ENCODE data around the gene MAD1L1.
A peak's percentile ranks its signal among the peaks of the same experiment; 100 is the strongest.

Gene MAD1L1

DNA sequence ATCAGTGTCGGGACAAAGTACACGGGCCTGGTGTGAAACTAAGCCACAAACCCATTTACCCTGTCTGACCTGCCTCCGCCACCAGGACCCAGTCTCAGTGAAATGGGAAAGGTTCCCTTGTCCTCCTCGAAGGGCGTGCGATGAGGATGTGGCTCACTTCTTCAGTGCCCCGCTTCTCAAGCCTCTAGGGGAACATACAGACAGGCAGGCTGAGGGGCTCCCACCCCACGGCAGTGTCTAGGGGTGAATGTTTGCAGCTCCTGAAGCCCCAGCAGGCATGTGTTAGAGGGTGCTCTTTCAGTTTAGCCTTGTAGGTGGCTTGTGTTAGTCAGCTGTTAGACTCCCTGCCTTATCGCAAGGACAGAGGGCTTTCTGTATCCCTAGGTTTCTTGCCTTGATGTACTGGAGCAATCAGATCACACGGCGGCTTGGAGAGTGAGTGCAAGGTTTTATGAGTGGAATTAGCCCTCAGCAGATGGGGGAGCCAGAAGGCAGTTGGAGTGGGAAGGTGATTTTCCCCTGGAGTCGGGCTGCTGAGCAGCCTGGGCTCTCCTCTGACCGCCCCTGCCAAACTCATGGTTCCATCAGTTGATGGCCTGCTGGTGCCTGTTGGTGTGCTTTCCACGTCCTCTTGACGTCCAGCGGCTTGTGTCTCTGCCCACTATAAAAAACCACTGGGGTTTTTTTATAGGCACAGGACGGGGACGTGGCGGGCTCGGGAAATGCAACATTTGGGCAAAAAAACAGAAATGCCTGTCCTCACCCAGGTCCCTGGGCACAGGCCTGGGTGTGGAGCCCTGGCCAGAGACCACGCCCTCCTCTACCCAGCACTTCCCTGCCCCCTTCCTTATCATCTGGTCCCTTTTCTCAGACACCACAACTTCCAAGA lies 10.0 kb upstream of the MAD1L1 start:
- 0 out of 2 replicates have a peak, but pooled peaks cover 2% of the 10 kb centered on the region for H3K36me3 ChIP-seq (ENCODE audit: insufficient read depth, low read length)
- H3K9ac ChIP-seq (ENCODE audit: low read depth, low read length): peak overlapping the region; percentile 81
- peaks cover 5% of the 10 kb centered on the region; the same call in 1 of the 2 replicates for H3K4me1 ChIP-seq (ENCODE audit: insufficient read depth, low read length)
- no peaks in the 10 kb centered on the region for H3K9me3 ChIP-seq (ENCODE audit: control insufficient read depth, insufficient read depth, low read length)

DNA sequence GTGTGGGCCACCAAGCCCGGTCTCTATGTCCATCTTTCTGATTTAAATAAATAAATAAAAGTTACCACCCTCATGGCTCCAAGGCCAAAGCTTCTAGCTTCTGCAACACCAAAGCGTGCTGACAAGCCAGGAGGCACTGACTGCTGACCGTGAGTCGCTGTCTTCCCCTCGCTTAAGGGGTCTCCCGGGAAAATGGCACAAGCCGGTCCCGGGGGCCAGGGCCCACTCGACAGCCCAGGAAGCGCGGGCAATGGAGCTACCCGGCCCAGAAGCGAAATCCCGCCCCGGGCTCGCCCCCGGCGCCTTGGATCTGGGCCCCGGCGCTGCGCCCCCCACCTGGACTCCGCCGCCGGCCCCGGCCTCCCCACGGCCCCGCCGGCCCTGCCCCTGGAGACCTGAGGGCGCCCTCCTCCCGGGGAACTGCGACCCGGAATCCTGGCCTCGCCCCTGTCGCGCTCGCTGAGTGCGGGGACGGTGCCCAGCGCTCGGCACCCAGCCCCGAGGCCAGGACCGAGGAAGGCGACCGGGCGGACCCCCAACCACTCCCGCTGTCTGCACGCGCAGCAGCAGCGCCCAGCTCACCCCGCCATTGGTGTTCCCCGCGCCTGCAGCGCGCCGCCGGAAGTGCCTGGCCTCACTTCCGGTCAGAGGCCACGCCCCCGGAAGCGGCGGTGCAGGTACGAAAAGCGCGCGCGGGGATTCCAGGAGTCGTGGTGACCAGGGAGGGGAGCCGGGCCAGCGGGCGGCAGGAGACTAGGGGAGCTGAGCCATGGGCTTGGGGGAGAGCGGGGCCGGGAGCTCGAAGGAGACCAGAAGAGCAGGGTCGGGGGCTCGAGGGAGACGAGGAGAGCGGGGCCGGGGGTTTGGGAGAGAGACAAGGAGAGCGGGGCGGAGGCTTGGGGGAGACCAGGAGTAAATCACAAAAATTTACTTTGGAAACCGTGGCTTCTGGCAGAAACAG lies 9.1 kb upstream of the MAD1L1 start, which contains the start of the genes MRM2 and NUDT1:
Gene MRM2 (minus strand): TSS at position 626 of the 961 bp plus-strand sequence. CDS start 36 bp downstream, at position 590.
Gene NUDT1 (plus strand): TSS at position 647 of the 961 bp plus-strand sequence. CDS start 2,349 bp downstream, outside the sequence.
- Histone ChIP-seq H3K4me1 (ENCODE audit: insufficient read depth, low read length) (peaks cover 5% of the 10 kb centered on the region; the same call in 1 of the 2 replicates), H3K36me3 (ENCODE audit: insufficient read depth, low read length) (peaks cover 9% of the 10 kb centered on the region), H3K9me3 (ENCODE audit: control insufficient read depth, insufficient read depth, low read length) (no peaks in the 10 kb centered on the region), H3K9ac (ENCODE audit: low read depth, low read length) (peak within 1 kb of the TSS; percentile 81)

DNA sequence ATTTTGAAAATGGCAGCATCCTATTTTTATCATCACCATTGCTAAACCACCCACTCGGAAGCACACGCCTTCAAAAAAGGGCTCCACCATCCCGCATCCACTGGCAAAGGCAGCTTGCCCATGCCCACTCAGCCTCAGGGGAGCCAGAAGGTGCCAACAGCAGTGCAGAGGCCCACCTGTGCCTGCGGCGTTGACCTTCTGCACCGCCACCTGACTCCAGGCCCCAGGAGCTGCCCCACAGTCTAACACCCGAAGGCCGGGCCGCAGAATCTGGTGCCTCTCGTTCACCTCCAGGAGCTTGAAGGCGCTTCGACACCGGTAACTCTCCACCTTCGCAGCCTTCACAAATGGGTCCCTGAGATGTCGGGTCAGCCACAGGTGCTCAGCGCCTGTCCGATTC lies 6.5 kb upstream of the MAD1L1 start:
- no peaks in the 10 kb centered on the region for H3K9me3 ChIP-seq (ENCODE audit: control insufficient read depth, insufficient read depth, low read length)
- no peak overlapping the region for H3K9ac ChIP-seq (ENCODE audit: low read depth, low read length)
- peaks cover 6% of the 10 kb centered on the region for H3K4me1 ChIP-seq (ENCODE audit: insufficient read depth, low read length)
- peaks cover 20% of the 10 kb centered on the region for H3K36me3 ChIP-seq (ENCODE audit: insufficient read depth, low read length)

DNA sequence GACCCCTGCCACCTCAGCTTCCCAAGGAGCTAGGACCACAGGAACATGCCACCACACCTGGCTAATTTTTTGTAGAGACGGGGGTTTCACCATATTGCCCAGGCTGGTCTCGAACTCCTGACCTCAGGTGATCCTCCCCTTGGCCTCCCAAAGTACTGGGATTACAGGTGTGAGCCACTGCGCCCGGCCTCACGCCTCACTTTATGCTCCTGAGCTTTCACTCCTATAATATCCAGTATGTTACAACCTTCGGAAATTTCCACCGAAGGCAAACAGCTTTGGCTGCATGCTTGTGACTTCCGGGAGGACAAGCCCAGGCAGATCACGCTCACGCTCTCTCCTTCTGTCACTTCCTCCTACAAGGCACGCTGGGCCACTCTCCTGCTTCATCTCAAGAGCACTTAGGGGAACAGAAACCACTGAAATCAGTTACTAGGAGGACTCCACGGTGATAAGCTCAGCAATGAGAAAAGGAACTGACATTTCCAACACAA lies 4.4 kb upstream of the MAD1L1 start:
- Histone ChIP-seq H3K9me3 (ENCODE audit: control insufficient read depth, insufficient read depth, low read length) (no peaks in the 10 kb centered on the region), H3K36me3 (ENCODE audit: insufficient read depth, low read length) (peaks cover 20% of the 10 kb centered on the region), H3K4me1 (ENCODE audit: insufficient read depth, low read length) (peaks cover 4% of the 10 kb centered on the region; the same call in 1 of the 2 replicates), H3K9ac (ENCODE audit: low read depth, low read length) (no peak overlapping the region)

DNA sequence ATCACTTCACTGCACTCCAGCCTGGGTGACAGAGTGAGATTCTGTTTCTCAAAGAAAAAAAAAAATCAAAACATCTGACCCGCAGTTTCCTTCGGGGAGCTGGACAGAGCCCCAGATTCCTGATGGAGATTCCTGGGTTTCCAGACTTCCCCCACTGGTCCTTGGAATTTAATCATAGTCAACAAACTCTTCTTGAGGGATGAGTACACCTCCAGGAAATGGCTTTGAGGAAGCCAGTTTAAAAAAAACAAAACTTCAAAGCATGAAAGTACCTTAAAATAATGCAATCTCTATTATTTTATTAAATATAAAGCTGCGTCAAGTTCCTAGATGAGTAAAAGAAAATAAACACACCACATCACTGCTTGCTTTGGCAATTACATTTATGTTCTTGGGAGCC lies 1.2 kb upstream of the MAD1L1 start:
- H3K9ac ChIP-seq (ENCODE audit: low read depth, low read length): no peak overlapping the region; the same call in 1 of the 2 replicates
- peaks cover 22% of the 10 kb centered on the region for H3K36me3 ChIP-seq (ENCODE audit: insufficient read depth, low read length)
- H3K9me3 ChIP-seq (ENCODE audit: control insufficient read depth, insufficient read depth, low read length): no peaks in the 10 kb centered on the region
- H3K4me1 ChIP-seq (ENCODE audit: insufficient read depth, low read length): peaks cover 4% of the 10 kb centered on the region

DNA sequence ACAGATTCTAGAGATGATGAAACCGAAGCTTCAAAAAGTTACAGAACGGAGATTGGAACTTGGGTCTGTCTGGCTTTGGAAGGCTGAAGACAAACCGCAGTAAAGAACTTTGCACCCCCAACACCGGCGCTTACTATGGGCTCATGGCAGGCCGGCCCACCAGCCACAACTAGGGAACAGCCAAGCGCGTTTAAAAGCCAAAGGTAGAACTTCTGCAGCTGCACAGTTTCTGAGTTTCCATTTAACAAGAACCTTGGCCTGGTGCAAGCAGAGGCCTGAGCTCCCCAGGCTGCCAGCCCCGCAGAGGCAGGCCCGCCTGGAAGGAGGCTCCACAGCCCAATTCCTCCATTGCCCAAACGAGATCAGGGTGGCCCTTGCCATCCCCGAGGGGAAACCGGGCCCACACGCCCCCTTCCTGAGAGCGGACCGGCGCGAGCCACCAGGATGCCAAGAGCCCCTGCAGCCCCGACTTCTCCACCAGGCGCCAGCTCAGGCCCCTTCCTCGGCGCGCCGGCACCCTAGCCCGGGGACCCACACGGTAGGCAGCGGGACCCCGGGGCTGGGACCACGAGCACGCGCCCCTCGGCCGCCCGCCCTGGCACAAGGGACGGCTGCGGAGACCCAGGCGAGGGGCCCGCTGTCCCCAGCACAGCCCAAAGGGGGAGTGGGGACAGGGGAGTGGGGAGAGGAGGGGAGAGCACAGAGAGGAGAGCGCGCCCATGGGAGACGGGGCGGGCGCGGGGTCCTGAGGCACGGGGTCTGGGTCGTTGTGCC lies 566 bp downstream of the MAD1L1 start:
- H3K9ac ChIP-seq (ENCODE audit: low read depth, low read length): peak overlapping the region; percentile 98
- no peaks in the 10 kb centered on the region for H3K9me3 ChIP-seq (ENCODE audit: control insufficient read depth, insufficient read depth, low read length)
- peaks cover 4% of the 10 kb centered on the region for H3K4me1 ChIP-seq (ENCODE audit: insufficient read depth, low read length)
- H3K36me3 ChIP-seq (ENCODE audit: insufficient read depth, low read length): peaks cover 23% of the 10 kb centered on the region

DNA sequence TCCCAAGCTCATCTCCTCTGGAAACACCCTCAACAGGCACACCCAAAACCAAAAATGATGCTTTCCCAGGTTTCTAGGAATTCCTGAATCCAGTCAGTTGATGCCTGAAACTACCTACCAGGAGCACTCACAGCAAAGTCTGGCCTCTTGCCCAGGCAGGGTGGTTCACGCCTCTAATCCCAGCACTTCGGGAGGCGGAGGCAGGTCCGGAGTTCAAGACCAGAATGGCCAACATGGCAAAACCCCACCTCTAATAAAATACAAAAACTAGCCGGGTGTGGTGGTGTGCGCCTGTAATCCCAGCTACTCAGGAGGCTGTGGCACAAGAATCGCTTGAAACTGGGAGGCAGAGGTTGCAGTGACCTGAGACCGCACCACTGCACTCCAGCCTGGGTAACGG lies 1.9 kb downstream of the MAD1L1 start:
- Histone ChIP-seq H3K9ac (ENCODE audit: low read depth, low read length) (no peak overlapping the region), H3K36me3 (ENCODE audit: insufficient read depth, low read length) (peaks cover 14% of the 10 kb centered on the region), H3K9me3 (ENCODE audit: control insufficient read depth, insufficient read depth, low read length) (no peaks in the 10 kb centered on the region), H3K4me1 (ENCODE audit: insufficient read depth, low read length) (peaks cover 4% of the 10 kb centered on the region)

DNA sequence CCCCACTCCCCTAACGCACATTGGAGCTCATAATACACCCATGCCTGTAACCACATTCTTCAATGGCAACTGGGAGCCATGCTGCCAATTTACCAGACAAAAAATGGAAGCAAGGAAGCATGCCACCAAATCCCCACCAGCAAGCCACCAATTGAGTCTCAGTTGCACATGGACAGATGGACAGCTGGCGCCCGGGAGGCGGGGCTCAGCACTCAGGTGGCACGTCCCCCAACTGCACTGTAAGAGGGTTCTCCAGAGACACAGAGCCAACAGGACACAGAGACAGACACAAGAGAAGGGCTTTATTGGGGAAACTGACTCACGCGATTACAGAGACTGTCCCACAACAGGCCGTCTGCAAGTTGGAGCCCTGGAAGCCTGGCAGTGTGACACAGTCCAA lies 2.5 kb downstream of the MAD1L1 start:
- no peaks in the 10 kb centered on the region for H3K9me3 ChIP-seq (ENCODE audit: control insufficient read depth, insufficient read depth, low read length)
- no peak overlapping the region for H3K9ac ChIP-seq (ENCODE audit: low read depth, low read length)
- peaks cover 4% of the 10 kb centered on the region for H3K4me1 ChIP-seq (ENCODE audit: insufficient read depth, low read length)
- peaks cover 11% of the 10 kb centered on the region for H3K36me3 ChIP-seq (ENCODE audit: insufficient read depth, low read length)

DNA sequence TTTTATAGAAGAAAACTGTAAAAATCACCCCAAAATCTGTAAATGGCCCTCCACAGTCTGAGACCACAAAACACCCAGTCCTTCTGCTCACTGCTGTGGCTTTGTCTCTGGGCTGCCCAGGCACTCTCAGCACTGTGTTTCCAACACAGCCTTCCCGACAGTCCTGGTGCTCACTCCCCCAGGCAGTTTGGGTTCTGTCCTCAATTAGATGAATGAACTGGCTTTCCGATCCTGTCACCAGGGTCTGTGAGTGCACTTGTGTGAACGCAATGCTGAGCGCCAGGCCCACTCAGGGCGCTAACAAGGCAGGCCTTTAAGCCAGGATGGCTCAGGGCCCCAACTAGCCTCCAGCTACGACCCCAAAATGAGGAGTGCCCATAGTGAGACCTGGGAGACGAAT lies 3.3 kb downstream of the MAD1L1 start:
- Histone ChIP-seq H3K36me3 (ENCODE audit: insufficient read depth, low read length) (peaks cover 8% of the 10 kb centered on the region; the same call in 1 of the 2 replicates), H3K9ac (ENCODE audit: low read depth, low read length) (no peak overlapping the region), H3K9me3 (ENCODE audit: control insufficient read depth, insufficient read depth, low read length) (no peaks in the 10 kb centered on the region), H3K4me1 (ENCODE audit: insufficient read depth, low read length) (peaks cover 4% of the 10 kb centered on the region)

DNA sequence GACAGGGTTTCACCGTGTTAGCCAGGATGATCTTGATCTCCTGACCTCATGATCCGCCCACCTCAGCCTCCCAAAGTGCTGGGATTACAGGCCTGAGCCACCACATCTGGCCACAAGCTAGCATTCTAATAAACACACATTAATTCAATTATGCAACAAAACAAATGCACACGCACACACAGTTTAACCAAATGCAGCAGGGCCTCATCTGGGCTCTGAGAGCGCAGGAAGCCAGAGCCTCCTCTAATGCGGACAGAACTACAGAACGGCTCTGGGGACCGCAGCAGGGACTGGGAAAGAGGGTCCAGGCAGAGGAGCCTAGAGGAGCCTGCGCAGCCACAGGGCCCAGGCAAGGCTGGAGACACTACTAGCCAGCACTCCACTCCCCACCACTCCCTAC lies 3.8 kb downstream of the MAD1L1 start:
- H3K9ac ChIP-seq (ENCODE audit: low read depth, low read length): no peak overlapping the region
- no peaks in the 10 kb centered on the region; the same call in 1 of the 2 replicates for H3K4me1 ChIP-seq (ENCODE audit: insufficient read depth, low read length)
- no peaks in the 10 kb centered on the region for H3K9me3 ChIP-seq (ENCODE audit: control insufficient read depth, insufficient read depth, low read length)
- peaks cover 8% of the 10 kb centered on the region; the same call in 1 of the 2 replicates for H3K36me3 ChIP-seq (ENCODE audit: insufficient read depth, low read length)

DNA sequence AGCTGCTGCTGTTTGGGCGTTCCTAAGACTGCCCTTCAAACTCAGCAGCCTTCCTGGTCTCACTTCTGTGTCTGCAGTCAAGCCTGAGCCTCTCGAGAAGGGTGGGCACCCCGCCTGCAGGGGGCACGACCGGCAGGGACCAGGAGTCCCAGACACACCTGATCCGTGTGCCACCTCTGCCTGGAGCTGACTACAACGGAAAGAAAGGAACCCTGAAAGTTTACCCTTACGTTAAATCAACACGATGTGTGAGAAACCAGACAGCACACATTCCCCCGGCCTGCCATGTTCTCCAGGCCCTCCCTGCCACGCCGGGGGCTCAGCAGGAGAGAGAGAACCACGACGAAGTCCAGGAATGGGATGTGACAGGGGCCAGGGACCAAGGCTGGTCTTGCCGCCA lies 5.0 kb downstream of the MAD1L1 start:
- H3K9me3 ChIP-seq (ENCODE audit: control insufficient read depth, insufficient read depth, low read length): no peaks in the 10 kb centered on the region
- H3K4me1 ChIP-seq (ENCODE audit: insufficient read depth, low read length): no peaks in the 10 kb centered on the region; the same call in 1 of the 2 replicates
- H3K36me3 ChIP-seq (ENCODE audit: insufficient read depth, low read length): peaks cover 8% of the 10 kb centered on the region; the same call in 1 of the 2 replicates
- H3K9ac ChIP-seq (ENCODE audit: low read depth, low read length): no peak overlapping the region

DNA sequence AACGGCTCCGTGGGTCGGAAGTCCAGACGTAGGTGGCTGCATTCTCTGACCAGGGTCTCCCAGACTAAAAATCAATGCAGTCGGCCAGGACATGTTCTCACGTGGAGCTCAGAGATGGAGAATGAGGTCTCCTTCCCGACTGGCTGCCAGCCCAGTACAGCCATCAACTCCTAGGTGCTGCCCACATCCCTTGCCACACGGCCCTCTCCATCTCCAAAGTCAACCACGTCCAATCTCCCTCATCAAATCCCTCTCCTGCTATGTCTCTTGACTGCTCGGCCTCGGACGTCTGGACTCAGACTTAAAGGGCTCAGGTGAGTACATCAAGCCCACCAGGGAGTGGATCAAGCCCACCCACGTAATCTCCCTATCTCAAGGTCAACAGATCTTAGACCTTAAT lies 6.9 kb downstream of the MAD1L1 start:
- Histone ChIP-seq H3K9ac (ENCODE audit: low read depth, low read length) (no peak overlapping the region), H3K36me3 (ENCODE audit: insufficient read depth, low read length) (peaks cover 8% of the 10 kb centered on the region; the same call in 1 of the 2 replicates), H3K4me1 (ENCODE audit: insufficient read depth, low read length) (no peaks in the 10 kb centered on the region), H3K9me3 (ENCODE audit: control insufficient read depth, insufficient read depth, low read length) (no peaks in the 10 kb centered on the region)

DNA sequence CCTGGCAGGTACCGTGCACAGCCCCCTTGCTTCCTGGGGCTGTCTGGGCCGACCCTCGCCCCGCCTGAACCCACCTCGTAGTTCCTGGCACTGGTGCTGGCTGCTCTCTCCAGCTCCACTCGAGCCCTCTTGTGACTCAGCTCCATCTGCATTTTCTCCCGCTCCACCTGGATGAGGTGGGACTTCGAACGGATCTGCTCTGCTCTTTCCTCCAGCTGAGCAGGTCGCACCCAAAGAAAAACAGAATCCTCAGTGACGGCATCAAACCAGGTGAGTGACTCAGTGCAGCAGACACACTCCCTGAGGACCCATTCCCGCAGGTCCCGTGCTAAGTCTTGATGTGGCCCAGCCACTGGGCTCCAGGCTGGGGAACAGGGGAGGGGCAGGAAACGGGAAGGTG lies 7.4 kb downstream of the MAD1L1 start:
- H3K9me3 ChIP-seq (ENCODE audit: control insufficient read depth, insufficient read depth, low read length): no peaks in the 10 kb centered on the region
- no peak overlapping the region for H3K9ac ChIP-seq (ENCODE audit: low read depth, low read length)
- no peaks in the 10 kb centered on the region for H3K4me1 ChIP-seq (ENCODE audit: insufficient read depth, low read length)
- peaks cover 8% of the 10 kb centered on the region; the same call in 1 of the 2 replicates for H3K36me3 ChIP-seq (ENCODE audit: insufficient read depth, low read length)

Measured in ES-I3 (cell line).